HepG2 (cell line): Measurements from ENCODE around the gene ALK. TPM values are rescaled to one million over a fixed set of nuclear protein-coding genes. Genes with fewer than 3 reads are reported as not detected.

ENCODE experiments used
- ATAC-seq: fragments of 200-7000 bp; cut with Tn5 transposase; 3 replicates; pipeline ENCODE4 v1.9.1; 2020; ENCODE audit warnings: mild to moderate bottlenecking, moderate library complexity
- BruUV-seq: library from RNA; stranded (reverse); fragments of 400-500 nt; replicated peaks from 2 replicates; lab custom pipeline; 2021; lab: Mats Ljungman, UMichigan
- CTCF ChIA-PET: fragments of 300-600 bp; formaldehyde crosslinking; extraction: SDS; loops from one replicate; lab custom pipeline; 2021; ENCODE audit warnings: low total read pairs, inconsistent platforms, low intra/inter-chr PET ratio; lab: Yijun Ruan, JAX
- POLR2A ChIA-PET: fragments of 350-600 bp; sonication (Branson Sonifier 250); formaldehyde crosslinking; loops from one replicate; lab custom pipeline; 2020; ENCODE audit warnings: antibody characterized with exemption, inconsistent platforms; lab: Yijun Ruan, JAX
- DNase-seq: peaks from one replicate; pipeline ENCODE4 v3.0.0-alpha.2; 2015; ENCODE audit warnings: low spot score
- FAIRE-seq: peaks from 3 replicates; lab custom pipeline; 2011; peaks lifted over from hg19 to GRCh38; lab: Jason Lieb, UNC
- H2AFZ ChIP-seq: one replicate; pipeline ENCODE4 v1.6.1; 2011; ENCODE audit warnings: low read length, inconsistent platforms
- H3K27ac ChIP-seq: fragments of 300-600 bp; 3 replicates; pipeline ENCODE4 v1.8.0; 2011; ENCODE audit warnings: mixed run types, mild to moderate bottlenecking, mixed read lengths, low read length, inconsistent platforms; ENCODE audit not compliant: insufficient read depth; ENCODE audit errors: extremely low read length
- H3K27me3 ChIP-seq, 2 experiments: fragments of 200-600 bp in 1 of 2; 2 replicates in 1 of 2; 3 replicates in 1 of 2; pipeline versions ENCODE4 v1.6.0 to v1.8.0; 2011; ENCODE audit warnings: low read length in 2 of 2, mild to moderate bottlenecking in 2 of 2, moderate library complexity in 2 of 2, inconsistent platforms in 1 of 2; ENCODE audit not compliant: insufficient read depth in 2 of 2, control insufficient read depth in 1 of 2
- H3K36me3 ChIP-seq, 2 experiments: fragments of 200-600 bp in 1 of 2; replicated peaks in 1 of 2; 2 replicates in 1 of 2; 3 replicates in 1 of 2; pipeline versions ENCODE4 v1.5.1 to v1.8.0; 2011; ENCODE audit warnings: low read length in 2 of 2, inconsistent platforms in 1 of 2; ENCODE audit not compliant: insufficient read depth in 2 of 2, control insufficient read depth in 1 of 2
- H3K4me1 ChIP-seq: 2 replicates; pipeline ENCODE4 v1.5.1; 2012; ENCODE audit warnings: low read length, inconsistent platforms; ENCODE audit not compliant: insufficient read depth
- H3K4me2 ChIP-seq: 2 replicates; pipeline ENCODE4 v1.6.0; 2011; ENCODE audit warnings: low read depth, low read length, inconsistent platforms
- H3K4me3 ChIP-seq, 3 experiments: fragments of 200-600 bp in 1 of 3; sonication (generic), shearing (Covaris generic) in 1 of 3; replicated peaks in 1 of 3; 2 replicates each; pipeline ENCODE4 v1.5.1; 2011 to 2016; ENCODE audit warnings: low read length in 3 of 3, inconsistent platforms in 2 of 3, low read depth in 2 of 3, mild to moderate bottlenecking in 2 of 3, control low read depth in 1 of 3, mixed read lengths in 1 of 3; ENCODE audit not compliant: insufficient read depth in 1 of 3
- H3K79me2 ChIP-seq: one replicate; pipeline ENCODE4 v1.6.1; 2011; ENCODE audit warnings: low read length, inconsistent platforms; ENCODE audit not compliant: insufficient read depth
- H3K9ac ChIP-seq: 2 replicates; pipeline ENCODE4 v1.6.0; 2011; ENCODE audit warnings: mild to moderate bottlenecking, low read depth, low read length, inconsistent platforms; ENCODE audit not compliant: insufficient read depth
- H3K9me3 ChIP-seq: 2 replicates; pipeline ENCODE4 v1.5.1; 2012; ENCODE audit warnings: mild to moderate bottlenecking, low read length
- H4K20me1 ChIP-seq: 2 replicates; pipeline ENCODE4 v1.6.0; 2011; ENCODE audit warnings: inconsistent platforms, mild to moderate bottlenecking, low read length, moderate library complexity; ENCODE audit not compliant: insufficient read depth
- AGO2 ChIP-seq: fragments of 200-400 bp; formaldehyde crosslinking; optimal IDR thresholded peaks from 2 replicates; pipeline ENCODE3; 2017; ENCODE audit warnings: mild to moderate bottlenecking, low read depth, low read length, moderate library complexity
- AHR ChIP-seq: IDR thresholded peaks from 2 replicates; pipeline ENCODE4 v1.6.1; 2018; ENCODE audit warnings: missing genetic modification reagents, missing compliant biosample characterization
- KDM4B ChIP-seq: sonication (generic); formaldehyde crosslinking; IDR thresholded peaks from 2 replicates; pipeline ENCODE4 v1.4.0; 2020; ENCODE audit warnings: missing genetic modification reagents
- MLLT10 ChIP-seq: sonication (generic); formaldehyde crosslinking; IDR thresholded peaks from 2 replicates; pipeline ENCODE4 v1.4.0; 2020; ENCODE audit warnings: missing genetic modification reagents
- ZNF335 ChIP-seq: sonication (generic); formaldehyde crosslinking; IDR thresholded peaks from 2 replicates; pipeline ENCODE4 v1.4.0; 2020; ENCODE audit warnings: missing genetic modification reagents
- WGBS: methylation state at CpG from one replicate; pipeline ENCODE4 v1.1.6; 2017; ENCODE audit warnings: low lambda C conversion rate; 5-methylcytosine and 5-hydroxymethylcytosine counted together
- in situ Hi-C: cut with HindIII; loops from 2 replicates; pipeline ENCODE4 v1.10.0; 2017; ENCODE audit warnings: low pct_unique_long_range_greater_than_20kb; ENCODE audit not compliant: extremely low pct_ligation_motif_present
- intact Hi-C: fragments of 100-400 bp; cut with micrococcal nuclease; formaldehyde crosslinking; loops from one replicate; pipeline ENCODE4 v1.10.0; 2022; ENCODE audit not compliant: unreplicated experiment
- polyA plus RNA-seq, 8 experiments: library from polyadenylated mRNA; depleted of rRNA in 3 of 8; stranded (reverse) in 7 of 8; unstranded in 1 of 8; fragments of >200 nt; fragmentation: Illumina TruSeq in 4 of 8; extraction: Trizol in 4 of 8; gene quantifications; 2 replicates each; pipeline versions ENCODE4 v1.2.1 to v1.2.3, GENCODE V29; 2011 to 2016; ENCODE audit warnings: low read depth in 4 of 8, missing spikeins in 1 of 8, mixed read lengths in 1 of 8; ENCODE audit not compliant: insufficient read depth in 1 of 8
- total RNA-seq, 5 experiments: library from RNA; depleted of rRNA; stranded (reverse); fragments of >200 nt; fragmentation: Illumina TruSeq; extraction: Trizol; gene quantifications; 2 replicates each; pipeline ENCODE4 v1.2.3, GENCODE V29; 2016; ENCODE audit warnings: low read depth in 1 of 5
- TF ChIP-seq, protein P1 (sequence below), 2 experiments: sonication (generic) in 1 of 2; formaldehyde crosslinking in 1 of 2; IDR thresholded peaks; 2 replicates each; pipeline versions ENCODE4 v1.5.1 to v1.6.1; 2011 to 2020; ENCODE audit warnings: borderline replicate concordance in 1 of 2, low read depth in 1 of 2, low read length in 1 of 2, mild to moderate bottlenecking in 1 of 2, missing genetic modification reagents in 1 of 2, moderate library complexity in 1 of 2

The ALK gene
- total and polyA plus RNA-seq, 2 of the 13 experiments (the other 11 are each of a cell fraction or from before 2014, with no cell fraction given) = not detected

DNA sequence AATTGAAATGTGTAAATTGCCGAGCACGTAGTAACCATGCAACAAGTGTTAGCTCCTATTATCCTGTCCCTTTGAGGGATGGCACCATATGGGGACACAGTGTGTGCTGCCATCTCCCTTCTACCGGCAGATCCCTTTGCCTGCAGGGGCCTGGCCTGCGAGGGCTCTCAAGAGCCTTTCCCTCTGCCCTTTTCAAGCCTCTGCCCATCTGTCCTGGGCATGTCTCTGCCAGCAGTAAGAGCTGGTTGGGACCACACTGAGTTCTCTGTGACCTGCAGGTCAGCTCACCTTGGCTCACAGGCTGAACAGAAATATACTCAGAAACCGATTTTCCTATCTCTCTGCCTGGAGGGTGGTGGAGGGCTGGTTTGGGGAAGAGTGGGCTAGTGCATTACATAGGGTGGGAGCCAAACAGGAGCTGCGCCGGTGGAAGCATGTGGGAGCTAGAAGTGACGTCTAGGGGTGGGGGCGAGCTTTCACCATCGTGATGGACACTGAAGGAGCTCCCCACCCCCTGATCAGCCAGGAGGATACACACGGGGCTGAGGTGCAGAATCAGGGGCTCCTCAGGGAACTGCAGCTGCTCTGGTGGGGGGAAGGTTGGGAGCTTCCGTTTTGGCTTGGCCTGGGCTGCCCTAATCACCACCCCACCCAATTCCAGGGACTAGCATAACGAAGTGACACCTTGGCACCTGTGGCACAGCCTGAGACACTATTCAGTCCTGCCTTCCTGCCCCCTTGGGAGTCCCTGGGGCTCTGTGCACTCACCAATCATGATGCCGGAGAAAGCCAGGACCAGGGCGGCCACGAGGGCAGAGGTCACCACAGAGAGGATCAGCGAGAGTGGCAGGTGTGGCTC lies 696.5 kb downstream of the ALK start (continued):
- TF ChIP-seq, protein P1, sequence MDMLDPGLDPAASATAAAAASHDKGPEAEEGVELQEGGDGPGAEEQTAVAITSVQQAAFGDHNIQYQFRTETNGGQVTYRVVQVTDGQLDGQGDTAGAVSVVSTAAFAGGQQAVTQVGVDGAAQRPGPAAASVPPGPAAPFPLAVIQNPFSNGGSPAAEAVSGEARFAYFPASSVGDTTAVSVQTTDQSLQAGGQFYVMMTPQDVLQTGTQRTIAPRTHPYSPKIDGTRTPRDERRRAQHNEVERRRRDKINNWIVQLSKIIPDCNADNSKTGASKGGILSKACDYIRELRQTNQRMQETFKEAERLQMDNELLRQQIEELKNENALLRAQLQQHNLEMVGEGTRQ (IDR thresholded peaks at IDR 0.05; ENCODE audit: low read depth, low read length) = no peak
- TF ChIP-seq, protein P1 (CRISPR knock-in tag; IDR thresholded peaks at IDR 0.05; ENCODE audit: borderline replicate concordance) = no peak
- TF ChIP-seq KDM4B = no peak

DNA sequence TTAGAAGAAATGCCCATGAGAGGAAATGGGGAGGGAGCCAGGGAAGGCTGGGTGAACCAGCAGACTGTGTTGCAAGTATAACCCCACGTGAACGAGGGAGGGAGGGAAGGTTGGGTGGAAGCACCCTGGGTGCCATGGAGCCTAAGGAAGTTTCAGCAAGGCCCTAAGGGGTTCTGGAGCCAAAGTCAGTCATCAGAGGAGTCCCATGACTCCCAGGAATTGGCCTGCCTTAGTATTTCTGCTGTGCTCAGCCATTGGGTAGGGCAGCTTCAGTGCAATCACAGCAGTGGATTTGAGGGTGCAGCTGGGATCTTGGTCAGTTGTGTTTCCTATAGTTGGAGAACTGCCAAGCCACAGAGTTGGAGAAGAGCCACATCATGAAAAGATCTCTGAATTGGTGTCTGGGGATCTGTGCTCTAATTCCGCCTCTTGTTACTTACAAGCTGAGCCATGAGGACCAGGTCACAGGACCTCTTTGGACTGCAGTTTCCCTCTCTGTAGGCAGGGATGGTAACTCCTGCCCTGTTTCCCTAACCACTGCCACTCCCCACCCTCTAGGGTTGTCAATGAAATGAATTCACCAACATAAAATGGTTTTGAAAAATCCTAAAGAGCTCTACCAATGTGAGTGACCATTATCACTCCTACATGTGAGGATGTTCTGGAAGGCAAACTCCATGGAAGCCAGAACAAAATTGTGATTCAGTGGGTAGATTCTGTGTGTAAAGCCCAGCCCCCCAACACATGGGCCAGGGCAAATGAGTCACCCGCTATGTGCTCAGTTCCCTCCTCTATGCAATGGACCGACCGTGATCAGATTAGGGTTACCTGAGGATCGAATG lies 697.3 kb downstream of the ALK start:
- H3K27me3 ChIP-seq = peaks cover 6 to 54% of the 10 kb centered on the region in 2 experiments; a peak in 4 of 5 replicates
- H2AFZ ChIP-seq = no peak overlapping the region
- no peak overlapping the region for H3K4me2 ChIP-seq
- H3K36me3 ChIP-seq = no peaks in the 10 kb centered on the region
- TF ChIP-seq AGO2 = no peak
- TF ChIP-seq AHR (CRISPR knock-in tag) = no peak
- TF ChIP-seq ZNF335 (CRISPR knock-in tag) = no peak
- no peak for TF ChIP-seq MLLT10 (CRISPR knock-in tag)
- FAIRE-seq (no peak), ATAC-seq (no peak), DNase-seq (no peak)
- intact Hi-C loops = no loop called here
- no peak overlapping the region for H3K27ac ChIP-seq
- POLR2A ChIA-PET = no interaction called here
- no peaks in the 10 kb centered on the region for H3K9me3 ChIP-seq
- CTCF ChIA-PET = no interaction called here
- H3K79me2 ChIP-seq = no peaks in the 10 kb centered on the region
- H4K20me1 ChIP-seq = no peaks in the 10 kb centered on the region
- WGBS = 5% methylated on average over 6 of the region's 7 CpGs
- no TSS peak for BruUV-seq
- in situ Hi-C loops = no loop called here
- no peak overlapping the region for H3K4me3 ChIP-seq
- H3K4me1 ChIP-seq = no peaks in the 10 kb centered on the region
- no peak overlapping the region for H3K9ac ChIP-seq
